HG02571 (cell line): Measurements from ENCODE around the gene AGAP1.

ENCODE experiments used
- ATAC-seq: cut with Tn5 transposase; IDR thresholded peaks from one replicate; pipeline ENCODE4 v1.9.1; 2021; ENCODE audit warnings: mild to moderate bottlenecking, moderate library complexity; ENCODE audit not compliant: unreplicated experiment

AGAP1 gene

GRCh38 chr2:235546151-235546435 is 52.2 kb downstream of the AGAP1 start:
- ATAC-seq: no peak

- ATAC-seq: no peak
These were observed 52.6 kb downstream of the AGAP1 start for GRCh38 chr2:235546436-235546835.

- no peak for ATAC-seq
These were observed 56.0 kb downstream of the AGAP1 start for GRCh38 chr2:235549735-235550377.

GRCh38 chr2:235550378-235550760 is 56.5 kb downstream of the AGAP1 start:
- no peak for ATAC-seq

DNA sequence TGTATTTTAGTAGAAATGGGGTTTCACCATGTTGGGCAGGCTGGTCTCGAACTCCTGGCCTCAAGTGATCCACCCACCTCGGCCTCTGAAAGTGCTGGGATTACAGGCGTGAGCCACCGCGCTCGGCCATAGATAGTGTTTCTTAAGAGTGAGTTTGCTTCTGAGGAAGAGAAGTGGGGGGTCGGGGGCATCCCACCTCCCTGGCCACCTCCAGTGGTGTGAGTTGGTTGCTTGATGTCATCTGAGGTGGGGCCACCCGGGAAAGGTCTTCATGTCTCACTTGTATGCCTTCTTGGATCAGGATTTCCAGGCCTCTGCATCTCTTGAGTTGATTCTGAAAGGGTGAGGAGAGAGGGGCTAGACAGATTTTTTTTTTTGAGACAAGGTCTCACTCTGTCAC is 57.1 kb downstream of the AGAP1 start:
- ATAC-seq: no peak

DNA sequence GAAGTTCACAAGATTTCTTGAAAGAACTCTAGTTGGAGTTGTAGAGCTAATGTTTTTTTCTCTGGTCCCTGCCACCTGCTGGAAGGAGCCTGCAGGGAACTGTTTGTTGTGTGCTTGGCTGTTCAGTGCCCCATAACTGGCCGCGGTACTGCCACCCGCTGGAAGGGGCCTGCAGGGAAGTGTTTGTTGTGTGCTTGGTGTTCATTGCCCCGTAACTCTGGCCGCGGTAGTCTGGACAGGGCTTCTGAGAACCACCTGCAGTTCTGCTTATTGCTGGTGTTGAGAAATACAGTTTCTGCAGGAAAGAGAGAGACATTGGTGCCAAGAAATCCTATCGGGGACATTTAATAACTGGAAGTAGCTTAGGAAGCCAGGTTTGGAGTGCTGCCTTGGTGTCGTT is 58.1 kb downstream of the AGAP1 start:
- ATAC-seq: no peak

- no peak for ATAC-seq
These were observed 58.8 kb downstream of the AGAP1 start for GRCh38 chr2:235552671-235553070.

- no peak for ATAC-seq
These were observed 59.4 kb downstream of the AGAP1 start for GRCh38 chr2:235553291-235553690.

DNA sequence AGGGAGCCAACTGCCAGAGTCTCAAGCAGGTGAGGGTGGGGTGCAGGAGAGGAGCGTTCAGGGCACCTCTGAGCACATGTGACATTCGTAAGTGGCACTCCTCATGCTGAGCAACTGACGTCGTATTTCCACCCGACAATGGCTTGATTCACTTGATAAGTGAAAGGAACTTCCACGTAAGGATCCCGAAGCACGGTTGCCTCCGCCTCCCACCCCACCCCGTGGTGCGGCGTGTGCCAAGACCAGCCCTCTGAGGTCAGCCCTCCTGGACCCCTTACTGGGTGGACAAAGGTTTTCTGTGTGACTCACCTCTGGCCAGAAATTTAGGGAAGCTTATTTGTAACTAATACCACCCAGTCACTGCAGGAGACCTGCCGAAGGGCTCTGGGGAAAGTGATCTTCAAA is 59.9 kb downstream of the AGAP1 start:
- no peak for ATAC-seq

GRCh38 chr2:235554385-235554784 is 60.5 kb downstream of the AGAP1 start:
- ATAC-seq: no peak

- no peak for ATAC-seq
These were observed 61.1 kb downstream of the AGAP1 start for GRCh38 chr2:235554936-235555335.

DNA sequence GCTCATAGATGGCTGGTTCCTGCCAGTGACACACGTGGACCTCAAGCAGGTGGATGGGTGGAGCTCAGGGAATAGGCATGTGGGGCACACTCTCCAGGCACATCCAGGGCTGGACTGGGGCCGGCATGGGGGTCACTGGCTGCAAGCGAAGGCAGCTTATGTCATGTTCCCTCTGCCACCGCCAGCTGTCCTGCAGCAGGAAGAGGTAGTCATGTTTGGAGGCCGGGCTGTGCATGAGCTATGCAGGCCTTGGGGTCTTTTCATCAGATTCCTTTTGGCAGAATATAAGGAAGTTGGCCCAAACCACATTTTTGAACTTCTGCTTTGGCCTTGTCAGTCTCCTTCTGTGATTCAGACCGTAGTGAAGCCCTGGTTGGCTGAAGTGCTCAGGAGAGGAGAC is 61.5 kb downstream of the AGAP1 start:
- no peak for ATAC-seq

DNA sequence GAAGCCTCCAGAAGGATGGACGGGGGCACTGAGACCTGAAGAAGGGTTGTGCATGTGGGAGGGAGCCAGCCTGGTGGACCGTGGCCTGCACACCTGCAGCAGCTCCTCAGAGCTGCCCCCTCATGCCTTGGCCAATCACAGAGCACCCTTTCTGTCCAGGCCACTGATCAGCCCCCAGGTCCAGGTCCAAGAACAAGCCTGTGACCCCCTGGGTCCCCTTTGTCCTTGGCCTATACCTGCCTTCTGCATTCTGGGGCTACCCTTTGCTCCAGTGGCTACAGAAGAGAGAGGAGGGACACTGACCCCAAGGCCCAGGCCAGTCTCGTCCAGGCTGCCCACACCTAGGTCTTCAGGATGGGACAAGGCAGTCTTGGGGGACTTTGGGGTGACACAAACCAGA is 62.2 kb downstream of the AGAP1 start:
- ATAC-seq: no peak

GRCh38 chr2:235556901-235557300 is 63.1 kb downstream of the AGAP1 start:
- ATAC-seq: no peak

- ATAC-seq: no peak
These were observed 64.1 kb downstream of the AGAP1 start for GRCh38 chr2:235557903-235558302.

GRCh38 chr2:235558572-235558971 is 64.7 kb downstream of the AGAP1 start:
- ATAC-seq: no peak

DNA sequence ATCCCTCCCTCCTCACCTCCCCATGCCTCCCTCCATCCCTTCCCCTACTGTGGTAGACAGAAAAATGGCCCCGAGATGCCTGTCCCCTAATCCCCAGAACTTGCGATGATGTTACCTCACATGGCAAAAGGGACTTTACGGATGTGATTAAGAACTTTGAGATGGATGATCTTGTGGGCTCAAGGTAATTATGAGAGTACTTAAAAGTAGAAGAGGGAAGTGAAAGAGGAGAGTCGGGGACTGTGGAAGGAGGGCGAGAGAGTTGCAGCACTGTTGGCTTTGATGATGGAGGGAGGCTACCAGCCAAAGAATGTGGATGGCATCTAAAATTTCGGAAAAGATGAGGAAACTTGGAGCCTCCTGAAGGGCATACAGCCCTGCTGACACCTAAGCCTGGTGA is 66.5 kb downstream of the AGAP1 start:
- no peak for ATAC-seq

DNA sequence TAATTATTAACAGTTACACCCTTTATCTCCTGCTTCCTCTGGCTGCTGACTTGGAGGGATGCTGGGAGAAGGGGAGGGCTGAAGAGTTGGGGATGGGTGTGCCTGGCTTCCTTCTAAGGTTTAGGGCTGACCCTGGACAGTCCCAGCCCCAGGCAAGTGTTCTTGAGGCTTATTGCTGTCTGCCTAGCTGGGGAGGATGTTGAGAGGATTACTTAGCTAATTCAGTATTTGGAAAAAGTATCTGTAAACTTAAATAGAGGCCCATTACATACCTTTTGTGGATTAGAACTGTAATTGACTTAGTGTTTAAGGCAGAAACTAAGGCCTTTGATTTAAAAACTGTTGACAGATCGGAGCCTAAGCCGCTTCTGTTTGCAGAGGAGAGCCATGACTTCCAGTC is 67.6 kb downstream of the AGAP1 start:
- no peak for ATAC-seq

GRCh38 chr2:235562065-235562747 is 68.4 kb downstream of the AGAP1 start:
- no peak for ATAC-seq

- no peak for ATAC-seq
These were observed 69.4 kb downstream of the AGAP1 start for GRCh38 chr2:235563056-235563910.

DNA sequence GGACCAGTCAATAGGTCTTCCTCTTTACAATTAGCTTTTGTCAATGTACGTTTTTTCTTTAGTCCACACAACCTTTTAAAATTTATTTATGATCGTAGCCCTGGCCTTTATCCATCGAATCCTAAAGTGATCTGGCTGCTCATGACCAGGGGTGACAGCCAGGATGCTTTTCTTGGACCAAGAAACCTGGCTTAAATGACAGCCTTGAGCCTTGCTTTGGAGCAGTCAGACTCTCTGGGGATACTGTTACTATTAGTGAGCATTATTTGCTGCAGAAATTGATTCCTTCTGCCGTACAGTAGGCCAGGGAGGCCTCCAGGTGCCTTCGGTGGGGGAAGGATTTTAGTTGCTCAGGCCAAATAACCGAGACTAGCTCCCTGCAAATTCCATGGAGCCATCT is 70.2 kb downstream of the AGAP1 start:
- no peak for ATAC-seq

- no peak for ATAC-seq
These were observed 71.2 kb downstream of the AGAP1 start for GRCh38 chr2:235564884-235565530.
